Tibial artery (tissue), 4 donors: ENCODE results near the gene TMEM167A.

Experiments
- DNase-seq, 2 donors: peaks; one replicate each; pipeline ENCODE4 v3.0.0-alpha.2; 2019
- H3K27ac ChIP-seq, 2 donors: fragments of 200-600 bp; sonication (generic) in 1 of 2; 1 replicate in 1 of 2; 2 replicates in 1 of 2; pipeline ENCODE4 v1.5.1; 2018 to 2019; ENCODE audit warnings: mild to moderate bottlenecking in 1 of 2
- H3K27me3 ChIP-seq, 2 donors: fragments of 200-600 bp; sonication (generic) in 1 of 2; one replicate each; pipeline versions ENCODE4 v1.5.1 to v1.6.0; 2016 to 2019
- H3K36me3 ChIP-seq, 3 donors: fragments of 200-600 bp; sonication (generic) in 2 of 3; one replicate each; pipeline ENCODE4 v1.5.1; 2016 to 2019; ENCODE audit warnings: mild to moderate bottlenecking in 2 of 3
- H3K4me1 ChIP-seq, 4 donors: fragments of 200-600 bp; sonication (generic) in 2 of 4; 1 replicate in 3 of 4; 2 replicates in 1 of 4; pipeline ENCODE4 v1.5.1; 2016 to 2019
- H3K4me3 ChIP-seq, 2 donors: fragments of 200-600 bp; sonication (generic) in 1 of 2; 1 replicate in 1 of 2; 2 replicates in 1 of 2; pipeline ENCODE4 v1.5.1; 2018 to 2019; ENCODE audit warnings: mild to moderate bottlenecking in 2 of 2
- H3K9me3 ChIP-seq, 3 donors: fragments of 200-600 bp; sonication (generic) in 1 of 3; one replicate each; pipeline ENCODE4 v1.5.1; 2016 to 2019
- CTCF ChIP-seq, 2 experiments: fragments of 200-600 bp in 1 of 2; fragments of 450-650 bp in 1 of 2; IDR thresholded peaks; one replicate each; pipeline ENCODE4 v1.5.1; 2017 to 2019; ENCODE audit warnings: antibody characterized with exemption in 2 of 2, mild to moderate bottlenecking in 1 of 2, moderate library complexity in 1 of 2
- intact Hi-C: fragments of 100-400 bp; cut with DNase I; formaldehyde crosslinking; loops from one replicate; pipeline ENCODE4 v1.15.0; 2023; ENCODE audit warnings: low total_unique reads

Gene TMEM167A

GRCh38 chr5:83118471-83118870, 41.3 kb upstream of the TMEM167A start:
- Histone ChIP-seq H3K36me3 (no peaks in the 10 kb centered on the region), H3K9me3 (no peaks in the 10 kb centered on the region), H3K27me3 (no peaks in the 10 kb centered on the region), H3K4me3 (no peak overlapping the region), H3K27ac (no peak overlapping the region), H3K4me1 (no peaks in the 10 kb centered on the region)
- DNase-seq: no peak
- no peak for TF ChIP-seq CTCF (IDR thresholded peaks at IDR 0.05)
- intact Hi-C loops: no loop called here

- Histone ChIP-seq H3K9me3 (no peaks in the 10 kb centered on the region), H3K36me3 (peaks cover 0 to 8% (median 0%) of the 10 kb centered on the region in 3 donors), H3K4me1 (no peaks in the 10 kb centered on the region), H3K27me3 (no peaks in the 10 kb centered on the region), H3K27ac (no peak overlapping the region), H3K4me3 (no peak overlapping the region)
- DNase-seq: no peak
- TF ChIP-seq CTCF (IDR thresholded peaks at IDR 0.05): no peak
- intact Hi-C loops: no loop called here
These were observed 38.6 kb upstream of the TMEM167A start for GRCh38 chr5:83115816-83116215.

- Histone ChIP-seq H3K4me3 (no peak overlapping the region), H3K9me3 (no peaks in the 10 kb centered on the region), H3K4me1 (no peaks in the 10 kb centered on the region), H3K27me3 (no peaks in the 10 kb centered on the region), H3K27ac (no peak overlapping the region), H3K36me3 (peaks cover 0 to 8% (median 0%) of the 10 kb centered on the region in 3 donors)
- TF ChIP-seq CTCF (IDR thresholded peaks at IDR 0.05): no peak
- DNase-seq: no peak
- intact Hi-C loops: no loop called here
These were observed 32.2 kb upstream of the TMEM167A start for GRCh38 chr5:83109380-83109779.

- TF ChIP-seq CTCF (IDR thresholded peaks at IDR 0.05): no peak
- intact Hi-C loops: no loop called here
- H3K4me1 ChIP-seq: no peaks in the 10 kb centered on the region
These were observed 30.7 kb upstream of the TMEM167A start for GRCh38 chr5:83107692-83108420.

GRCh38 chr5:83104021-83104420, 26.8 kb upstream of the TMEM167A start:
- no peak for DNase-seq
- H3K4me3 ChIP-seq: no peak overlapping the region
- H3K27me3 ChIP-seq: no peaks in the 10 kb centered on the region
- H3K9me3 ChIP-seq: no peaks in the 10 kb centered on the region
- no peak overlapping the region for H3K27ac ChIP-seq
- no peak for TF ChIP-seq CTCF (IDR thresholded peaks at IDR 0.05)
- peaks cover 0 to 5% (median 0%) of the 10 kb centered on the region in 4 donors for H3K4me1 ChIP-seq
- H3K36me3 ChIP-seq: no peaks in the 10 kb centered on the region
- intact Hi-C loops: no loop called here

More at GRCh38 chr5:83107692-83108420, 30.7 kb upstream of the TMEM167A start:
- H3K9me3 ChIP-seq: no peaks in the 10 kb centered on the region
- no peak overlapping the region for H3K4me3 ChIP-seq
- no peak overlapping the region for H3K27ac ChIP-seq
- DNase-seq: no peak
- H3K27me3 ChIP-seq: no peaks in the 10 kb centered on the region
- H3K36me3 ChIP-seq: peaks cover 0 to 4% (median 0%) of the 10 kb centered on the region in 3 donors
